ENCODE measurements around the gene VWA3A. TPM values are rescaled to one million over a fixed set of nuclear protein-coding genes. Genes with fewer than 3 reads are reported as not detected.
A peak's percentile ranks its signal among the peaks of the same experiment; 100 is the strongest.

The VWA3A gene
- total and polyA plus RNA-seq, 4 donors = 0.13 to 0.39 (median 0.19) TPM

DNA sequence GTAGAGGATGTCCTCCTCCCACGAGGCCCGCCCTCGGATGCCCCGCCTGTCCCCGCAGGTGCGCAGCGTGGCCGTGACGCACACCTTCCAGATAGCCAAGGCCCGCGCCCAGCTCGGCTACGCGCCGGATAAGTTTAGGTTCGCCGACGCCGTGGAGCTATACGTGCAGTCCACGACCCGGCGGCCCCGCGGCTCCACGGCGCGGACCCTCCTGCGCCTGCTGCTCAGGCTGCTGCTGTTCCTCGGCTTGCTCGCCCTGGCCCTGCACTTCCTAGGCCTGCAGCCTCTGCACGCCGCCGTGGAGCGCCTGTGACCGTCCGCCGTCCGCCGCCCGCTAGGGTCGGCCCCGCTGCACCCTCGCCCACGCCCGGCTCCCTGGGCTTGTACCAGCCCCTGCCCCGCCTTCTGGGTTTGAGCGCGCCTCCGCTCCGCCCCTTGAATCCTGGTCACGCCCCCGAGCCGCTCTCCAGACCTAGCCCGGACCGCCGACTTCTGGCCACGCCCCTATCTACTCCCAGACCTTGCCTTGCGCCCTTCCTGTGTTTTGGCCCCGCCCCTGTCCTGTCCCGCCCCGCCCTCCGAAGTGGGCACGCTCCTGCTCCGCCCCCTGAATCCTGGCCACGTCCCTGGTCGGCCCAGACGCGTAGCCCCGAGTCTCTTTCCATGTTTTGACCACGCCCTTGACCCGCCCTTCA is 97.9 kb downstream of the VWA3A start:
- peak; percentile 85 to 92 for DNase-seq
- intact Hi-C loops (cut with DNase I) = loop anchor here in 1 of 2 donors (5.0 kb wide), 1 partner anchor 497 kb away; no protein-coding TSS in a partner anchor
- H3K4me1 ChIP-seq (ENCODE audit: control insufficient read depth in 1 of 2, insufficient read depth in 2 of 2, low read length in 2 of 2) = no peaks in the 10 kb centered on the region

DNA sequence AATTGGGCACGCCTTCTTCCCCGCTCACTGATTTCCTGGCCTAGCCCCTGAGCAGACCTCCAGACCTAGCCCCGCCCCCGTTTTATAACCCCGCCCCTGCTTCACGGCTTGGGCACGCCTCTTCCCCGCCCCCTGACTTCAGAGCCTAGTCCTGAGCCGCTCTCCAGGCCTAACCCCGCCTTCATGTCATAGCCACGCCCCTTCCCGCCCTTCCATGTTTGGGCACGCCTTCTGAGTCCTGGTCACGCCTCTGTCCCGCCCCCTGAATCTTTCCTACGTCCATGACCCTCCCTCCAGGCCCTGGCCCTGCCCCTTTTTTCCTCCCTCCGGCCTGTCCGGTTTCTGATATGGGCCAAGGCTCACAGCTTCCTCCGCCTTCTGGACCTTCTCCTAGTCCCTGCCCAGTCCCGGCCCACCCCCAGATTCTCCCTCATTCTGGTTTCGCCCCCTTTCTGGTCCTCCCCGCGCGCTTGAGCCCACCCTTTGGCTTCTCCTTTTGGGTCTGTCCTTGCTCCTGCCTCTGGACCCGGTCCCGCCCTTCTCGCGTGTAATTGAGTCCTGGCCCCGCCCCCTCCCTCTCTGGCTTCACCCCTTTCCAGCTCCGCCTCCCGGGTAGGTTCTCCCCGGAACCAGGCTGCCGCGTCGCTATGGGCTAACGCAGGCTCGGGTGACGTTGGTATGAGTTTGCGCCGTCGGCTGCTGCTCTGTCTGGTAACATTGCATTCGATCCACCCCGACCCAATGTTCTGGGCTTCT is 98.6 kb downstream of the VWA3A start:
- no peak overlapping the region for H3K4me3 ChIP-seq (ENCODE audit: low read length in 2 of 2)
- peak overlapping the region; percentile 64 to 68 for H3K27ac ChIP-seq (ENCODE audit: low read depth in 1 of 2, low read length in 2 of 2)
- no peaks in the 10 kb centered on the region for H3K4me1 ChIP-seq (ENCODE audit: control insufficient read depth in 1 of 2, insufficient read depth in 2 of 2, low read length in 2 of 2)
- no peaks in the 10 kb centered on the region for H3K9me3 ChIP-seq (ENCODE audit: control insufficient read depth, low read length)
- H3K27me3 ChIP-seq (ENCODE audit: control insufficient read depth in 1 of 2, insufficient read depth in 2 of 2, low read length in 1 of 2) = no peaks in the 10 kb centered on the region
- ATAC-seq (ENCODE audit: low FRiP score) (peak; percentile 92), DNase-seq (peak; percentile 100)
- intact Hi-C loops (cut with DNase I) = loop anchor here in 1 of 2 donors (5.0 kb wide), 1 partner anchor 496 kb away; no protein-coding TSS in a partner anchor
- no peaks in the 10 kb centered on the region for H3K36me3 ChIP-seq (ENCODE audit: control insufficient read depth in 1 of 2, insufficient read depth in 2 of 2, low read length in 1 of 2)
- 0 to 1% methylated on average over 43 of the region's 43 CpGs for WGBS, 2 donors

More for the DNA sequence above, 97.9 kb downstream of the VWA3A start:
- peak overlapping the region in 1 of 2 donors; percentile 78 for H3K27ac ChIP-seq (ENCODE audit: low read depth in 1 of 2, low read length in 2 of 2)
- ATAC-seq (ENCODE audit: low FRiP score) = peak; percentile 89
- peak overlapping the region; percentile 15 to 21 for H3K4me3 ChIP-seq (ENCODE audit: low read length in 2 of 2)
- H3K9me3 ChIP-seq (ENCODE audit: control insufficient read depth, low read length) = no peaks in the 10 kb centered on the region
- no peaks in the 10 kb centered on the region for H3K36me3 ChIP-seq (ENCODE audit: control insufficient read depth in 1 of 2, insufficient read depth in 2 of 2, low read length in 1 of 2)
- no peaks in the 10 kb centered on the region for H3K27me3 ChIP-seq (ENCODE audit: control insufficient read depth in 1 of 2, insufficient read depth in 2 of 2, low read length in 1 of 2)
- 0% methylated on average over 68 to 72 of the region's 72 CpGs for WGBS, 2 donors

DNA sequence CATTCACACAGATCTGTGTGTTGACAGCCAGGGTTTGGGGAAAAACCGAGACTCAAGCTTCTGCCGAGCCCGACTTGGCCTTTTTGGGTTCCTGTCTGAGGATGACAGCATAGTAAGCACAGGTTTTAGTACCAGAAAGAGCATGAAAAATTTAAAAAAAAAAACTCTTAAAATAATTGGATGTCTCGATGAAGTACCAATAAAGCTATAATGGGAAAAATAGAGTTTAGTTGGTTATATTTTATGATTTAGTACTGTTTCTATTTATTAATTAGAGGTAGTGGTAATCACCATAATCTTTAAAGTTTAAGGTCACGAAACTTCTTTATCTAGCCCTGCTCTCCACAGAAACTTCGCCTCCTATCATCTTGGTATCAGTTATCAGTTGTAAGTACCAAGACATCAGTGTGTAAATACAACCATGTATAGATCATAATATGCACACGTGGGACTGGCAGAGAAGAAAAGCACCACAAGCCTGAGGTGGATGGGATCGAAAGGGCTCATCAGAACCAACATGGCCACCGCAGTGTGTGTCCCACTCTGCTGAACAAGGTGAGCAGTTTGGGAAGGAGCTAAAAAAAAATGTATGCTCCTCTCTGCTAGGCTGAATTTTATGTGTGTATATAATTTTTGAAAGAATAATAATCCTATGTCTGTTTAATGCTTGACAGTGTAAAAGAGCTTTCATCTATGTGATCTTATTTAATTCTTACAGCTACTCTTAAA is 99.4 kb downstream of the VWA3A start:
- Histone ChIP-seq H3K9me3 (ENCODE audit: control insufficient read depth, low read length) (no peaks in the 10 kb centered on the region), H3K4me3 (ENCODE audit: low read length in 2 of 2) (peak overlapping the region in 1 of 2 donors; percentile 12), H3K36me3 (ENCODE audit: control insufficient read depth in 1 of 2, insufficient read depth in 2 of 2, low read length in 1 of 2) (no peaks in the 10 kb centered on the region), H3K27ac (ENCODE audit: low read depth in 1 of 2, low read length in 2 of 2) (peak overlapping the region; percentile 64 to 93), H3K4me1 (ENCODE audit: control insufficient read depth in 1 of 2, insufficient read depth in 2 of 2, low read length in 2 of 2) (no peaks in the 10 kb centered on the region), H3K27me3 (ENCODE audit: control insufficient read depth in 1 of 2, insufficient read depth in 2 of 2, low read length in 1 of 2) (no peaks in the 10 kb centered on the region)
- intact Hi-C loops (cut with DNase I) = loop anchor here in 1 of 2 donors (5.0 kb wide), 1 partner anchor 496 kb away; no protein-coding TSS in a partner anchor
- 7 to 8% methylated on average over 9 of the region's 9 CpGs for WGBS, 2 donors
- ATAC-seq (ENCODE audit: low FRiP score) (no peak), DNase-seq (no peak)

DNA sequence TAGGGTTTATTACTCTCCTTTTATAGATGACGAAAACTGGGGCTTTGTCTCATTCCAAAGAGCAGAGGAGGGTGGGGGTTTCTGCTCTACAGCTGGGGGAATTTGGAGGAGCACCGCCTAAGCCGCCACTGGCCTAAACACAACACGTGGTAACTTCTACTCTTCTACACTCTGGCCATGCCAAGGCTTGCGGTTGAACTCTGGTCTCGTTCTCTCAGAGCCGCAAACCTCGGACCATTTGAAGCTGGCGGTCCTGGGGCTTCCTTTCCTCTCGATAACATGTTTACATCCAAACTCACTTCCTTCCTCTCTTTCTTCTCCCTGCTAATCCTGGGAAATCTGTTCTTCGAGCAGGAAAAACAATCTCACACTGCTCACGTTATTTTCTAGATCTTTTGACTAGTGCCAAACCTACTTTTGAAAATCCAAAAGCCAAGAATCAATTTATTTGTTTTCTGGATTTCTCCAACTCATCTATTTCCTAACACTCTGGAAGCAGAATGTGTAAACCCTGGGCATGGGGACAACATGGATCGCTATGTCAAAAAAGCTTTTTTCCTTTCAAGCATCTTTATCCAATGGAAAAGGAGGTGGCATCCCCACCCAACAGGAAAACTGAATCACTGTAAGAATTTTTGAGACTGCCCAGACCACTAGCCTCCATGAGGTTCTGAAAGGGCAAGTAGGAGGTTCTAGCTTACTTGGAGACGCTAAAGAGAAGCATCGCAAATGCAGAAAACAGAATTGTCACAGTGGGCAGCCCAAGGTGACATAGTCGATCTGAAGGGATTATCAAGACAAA is 100.1 kb downstream of the VWA3A start:
- Histone ChIP-seq H3K4me1 (ENCODE audit: control insufficient read depth in 1 of 2, insufficient read depth in 2 of 2, low read length in 2 of 2) (no peaks in the 10 kb centered on the region), H3K36me3 (ENCODE audit: control insufficient read depth in 1 of 2, insufficient read depth in 2 of 2, low read length in 1 of 2) (no peaks in the 10 kb centered on the region), H3K27ac (ENCODE audit: low read depth in 1 of 2, low read length in 2 of 2) (peak overlapping the region; percentile 50 to 64), H3K9me3 (ENCODE audit: control insufficient read depth, low read length) (no peaks in the 10 kb centered on the region), H3K27me3 (ENCODE audit: control insufficient read depth in 1 of 2, insufficient read depth in 2 of 2, low read length in 1 of 2) (no peaks in the 10 kb centered on the region), H3K4me3 (ENCODE audit: low read length in 2 of 2) (peak overlapping the region in 1 of 2 donors; percentile 12)
- ATAC-seq (ENCODE audit: low FRiP score) (peak; percentile 51), DNase-seq (peak; percentile 91 to 94)
- intact Hi-C loops (cut with DNase I) = loop anchor here in 1 of 2 donors (5.0 kb wide), 1 partner anchor 495 kb away; no protein-coding TSS in a partner anchor
- 21 to 22% methylated on average over 16 of the region's 16 CpGs for WGBS, 2 donors

DNA sequence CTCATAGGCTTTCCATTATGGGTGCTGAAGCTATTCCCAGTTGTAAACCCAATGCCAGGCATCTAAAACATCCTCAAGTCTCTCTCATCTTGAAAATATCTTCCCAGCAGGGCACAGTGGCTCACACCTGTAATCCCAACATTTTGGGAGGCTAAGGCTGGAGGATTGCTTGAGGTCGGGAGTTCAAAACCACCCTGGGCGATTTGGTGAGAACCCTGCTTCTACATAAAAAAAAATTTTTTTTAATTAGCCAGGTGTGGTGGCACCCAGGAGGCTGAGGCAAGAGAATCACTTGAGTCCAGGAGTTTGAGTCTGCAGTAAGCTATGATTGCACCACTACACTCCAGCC is 100.7 kb downstream of the VWA3A start:
- H3K36me3 ChIP-seq (ENCODE audit: control insufficient read depth in 1 of 2, insufficient read depth in 2 of 2, low read length in 1 of 2) = no peaks in the 10 kb centered on the region
- no peak overlapping the region for H3K4me3 ChIP-seq (ENCODE audit: low read length in 2 of 2)
- intact Hi-C loops (cut with DNase I) = loop anchor here in 1 of 2 donors (5.0 kb wide), 1 partner anchor 494 kb away; no protein-coding TSS in a partner anchor
- no peak overlapping the region for H3K27ac ChIP-seq (ENCODE audit: low read depth in 1 of 2, low read length in 2 of 2)
- DNase-seq = no peak
- no peak for ATAC-seq (ENCODE audit: low FRiP score)
- no peaks in the 10 kb centered on the region for H3K9me3 ChIP-seq (ENCODE audit: control insufficient read depth, low read length)
- H3K27me3 ChIP-seq (ENCODE audit: control insufficient read depth in 1 of 2, insufficient read depth in 2 of 2, low read length in 1 of 2) = no peaks in the 10 kb centered on the region
- 92 to 94% methylated on average over 2 of the region's 2 CpGs for WGBS, 2 donors
- no peaks in the 10 kb centered on the region for H3K4me1 ChIP-seq (ENCODE audit: control insufficient read depth in 1 of 2, insufficient read depth in 2 of 2, low read length in 2 of 2)

DNA sequence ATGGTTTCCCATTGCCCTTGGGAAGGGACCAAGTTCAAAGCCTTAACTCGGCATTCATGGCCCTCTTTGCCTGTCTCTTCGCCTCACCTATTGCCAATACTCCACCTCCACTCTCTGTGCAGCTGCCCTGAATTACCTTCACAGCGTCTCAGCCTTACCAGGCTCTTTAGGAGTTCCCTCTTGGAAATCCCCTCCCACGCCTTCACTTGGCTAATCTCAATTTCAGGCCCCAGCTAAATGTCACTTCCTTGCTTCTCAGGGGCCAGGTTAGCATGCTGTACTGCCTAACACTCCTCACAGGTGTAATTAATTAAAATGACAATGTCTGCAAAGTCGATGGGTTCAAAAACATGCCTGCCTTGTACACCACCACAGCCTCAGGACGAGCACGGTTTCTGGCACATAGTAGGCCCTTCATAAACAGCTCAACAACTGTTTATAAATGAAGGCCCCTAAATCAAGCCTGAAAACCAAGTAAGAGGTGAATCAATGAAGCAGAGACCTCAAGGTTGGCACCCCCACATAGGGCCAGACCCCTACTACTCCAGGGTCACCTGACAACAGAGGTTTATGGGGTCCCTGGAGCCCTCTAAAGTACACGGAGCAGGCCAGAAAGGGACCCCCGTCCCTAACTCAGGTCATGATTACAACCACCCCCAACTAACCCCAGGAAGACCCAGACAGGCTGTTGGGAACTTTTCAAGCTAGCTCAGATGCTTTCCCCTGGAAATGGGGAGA is 102.5 kb downstream of the VWA3A start:
- Histone ChIP-seq H3K9me3 (ENCODE audit: control insufficient read depth, low read length) (no peaks in the 10 kb centered on the region), H3K4me1 (ENCODE audit: control insufficient read depth in 1 of 2, insufficient read depth in 2 of 2, low read length in 2 of 2) (peaks cover 3 to 6% of the 10 kb centered on the region in 2 donors), H3K36me3 (ENCODE audit: control insufficient read depth in 1 of 2, insufficient read depth in 2 of 2, low read length in 1 of 2) (no peaks in the 10 kb centered on the region), H3K4me3 (ENCODE audit: low read length in 2 of 2) (no peak overlapping the region), H3K27me3 (ENCODE audit: control insufficient read depth in 1 of 2, insufficient read depth in 2 of 2, low read length in 1 of 2) (no peaks in the 10 kb centered on the region), H3K27ac (ENCODE audit: low read depth in 1 of 2, low read length in 2 of 2) (peak overlapping the region in 1 of 2 donors; percentile 21)
- intact Hi-C loops (cut with DNase I) = loop anchor here (1.0 to 5.0 kb wide), 3 partner anchors 102 to 492 kb away; partner anchors contain the start of gene POLR3E (in 2 of the 2)
- 82 to 85% methylated on average over 9 of the region's 9 CpGs for WGBS, 2 donors
- no peak for ATAC-seq (ENCODE audit: low FRiP score)
- DNase-seq = no peak

DNA sequence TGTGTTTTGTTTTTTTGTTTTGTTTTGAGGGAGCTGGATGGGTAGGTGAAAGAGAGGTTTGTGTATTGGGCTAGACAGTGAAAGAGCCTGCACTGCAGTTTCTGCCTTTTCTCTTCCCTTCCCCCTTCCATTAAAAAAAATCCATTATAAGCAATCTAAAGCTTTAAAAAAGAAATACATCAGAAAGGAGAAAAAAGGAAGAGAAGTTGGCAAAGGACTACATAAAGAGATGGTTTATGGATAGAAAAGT is 103.0 kb downstream of the VWA3A start:
- ATAC-seq (ENCODE audit: low FRiP score) = no peak

More for the DNA sequence above, 103.0 kb downstream of the VWA3A start:
- intact Hi-C loops (cut with DNase I) = loop anchor here (1.0 to 2.0 kb wide), 2 partner anchors 101 to 102 kb away; partner anchors contain the start of gene POLR3E (in 2 of the 2)
- no peak for DNase-seq
- Histone ChIP-seq H3K36me3 (ENCODE audit: control insufficient read depth in 1 of 2, insufficient read depth in 2 of 2, low read length in 1 of 2) (no peaks in the 10 kb centered on the region), H3K4me1 (ENCODE audit: control insufficient read depth in 1 of 2, insufficient read depth in 2 of 2, low read length in 2 of 2) (peaks cover 3 to 6% of the 10 kb centered on the region in 2 donors), H3K4me3 (ENCODE audit: low read length in 2 of 2) (no peak overlapping the region), H3K27ac (ENCODE audit: low read depth in 1 of 2, low read length in 2 of 2) (no peak overlapping the region), H3K9me3 (ENCODE audit: control insufficient read depth, low read length) (no peaks in the 10 kb centered on the region), H3K27me3 (ENCODE audit: control insufficient read depth in 1 of 2, insufficient read depth in 2 of 2, low read length in 1 of 2) (no peaks in the 10 kb centered on the region)

Measured in aorta (tissue), 5 donors.